ENCODE results near the gene GPANK1.

DNA sequence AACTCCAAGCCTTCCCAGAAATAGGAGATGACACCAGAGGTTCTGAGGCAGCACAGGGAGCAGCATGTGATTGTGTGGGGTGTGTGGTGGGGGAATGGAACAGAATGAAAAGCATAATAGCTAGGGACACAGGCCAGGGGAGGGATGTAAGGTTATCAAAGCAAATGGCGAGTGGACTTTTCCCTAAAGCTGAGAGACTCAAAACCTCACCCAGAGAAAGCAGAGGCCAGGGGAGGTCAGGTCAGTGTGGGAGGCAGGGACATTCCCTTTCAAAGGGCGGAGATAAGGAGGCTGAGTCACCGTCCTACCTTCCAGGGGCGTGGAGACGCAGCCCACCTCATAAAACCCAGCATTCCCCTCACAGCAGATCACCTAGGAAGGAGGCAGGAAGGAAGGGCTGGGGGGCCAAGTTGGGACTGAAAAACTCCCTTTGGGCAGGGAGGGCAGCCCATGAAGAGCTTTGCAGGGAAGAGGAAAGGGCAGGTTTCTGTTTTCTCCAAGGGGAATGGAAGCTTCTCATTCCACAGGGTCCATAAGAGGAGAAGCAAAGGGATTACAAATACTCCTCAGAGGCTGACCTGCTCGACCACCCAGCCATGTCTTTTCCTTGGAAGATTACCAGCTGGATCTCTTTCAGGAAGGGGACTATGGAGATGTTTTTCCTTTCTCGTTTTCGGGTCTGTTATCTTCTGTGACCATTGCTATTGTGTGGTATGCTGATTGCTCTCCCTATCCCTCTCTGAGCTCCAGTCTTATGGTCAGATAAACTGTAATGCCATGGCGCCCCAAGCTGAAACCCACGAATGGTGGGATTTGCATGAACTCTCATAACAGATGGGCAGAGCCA lies 25.7 kb upstream of the GPANK1 start:
- TF ChIP-seq ZNF785 (CRISPR knock-in tag; IDR thresholded peaks at IDR 0.05) (no peak), ZNF444 (CRISPR knock-in tag; IDR thresholded peaks at IDR 0.05) (no peak), KAT8 (IDR thresholded peaks at IDR 0.05; ENCODE audit: low read depth) (no peak), KLF6 (CRISPR knock-in tag; IDR thresholded peaks at IDR 0.05; ENCODE audit: borderline replicate concordance) (no peak; the same call in 1 of the 2 replicates), NFRKB (IDR thresholded peaks at IDR 0.05; ENCODE audit: low read depth) (peak; percentile 72), HMG20B (CRISPR knock-in tag; IDR thresholded peaks at IDR 0.05) (no peak), ELF4 (CRISPR knock-in tag; IDR thresholded peaks at IDR 0.05) (peak; percentile 89), POLR2AphosphoS5 (IDR thresholded peaks at IDR 0.05; ENCODE audit: control insufficient read depth, insufficient read depth, low read depth, low read length) (peak; percentile 79; the same call in 1 of the 2 replicates)
- TF ChIP-seq, protein P1, sequence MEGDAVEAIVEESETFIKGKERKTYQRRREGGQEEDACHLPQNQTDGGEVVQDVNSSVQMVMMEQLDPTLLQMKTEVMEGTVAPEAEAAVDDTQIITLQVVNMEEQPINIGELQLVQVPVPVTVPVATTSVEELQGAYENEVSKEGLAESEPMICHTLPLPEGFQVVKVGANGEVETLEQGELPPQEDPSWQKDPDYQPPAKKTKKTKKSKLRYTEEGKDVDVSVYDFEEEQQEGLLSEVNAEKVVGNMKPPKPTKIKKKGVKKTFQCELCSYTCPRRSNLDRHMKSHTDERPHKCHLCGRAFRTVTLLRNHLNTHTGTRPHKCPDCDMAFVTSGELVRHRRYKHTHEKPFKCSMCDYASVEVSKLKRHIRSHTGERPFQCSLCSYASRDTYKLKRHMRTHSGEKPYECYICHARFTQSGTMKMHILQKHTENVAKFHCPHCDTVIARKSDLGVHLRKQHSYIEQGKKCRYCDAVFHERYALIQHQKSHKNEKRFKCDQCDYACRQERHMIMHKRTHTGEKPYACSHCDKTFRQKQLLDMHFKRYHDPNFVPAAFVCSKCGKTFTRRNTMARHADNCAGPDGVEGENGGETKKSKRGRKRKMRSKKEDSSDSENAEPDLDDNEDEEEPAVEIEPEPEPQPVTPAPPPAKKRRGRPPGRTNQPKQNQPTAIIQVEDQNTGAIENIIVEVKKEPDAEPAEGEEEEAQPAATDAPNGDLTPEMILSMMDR (IDR thresholded peaks at IDR 0.05 in 2 of 3, conservative IDR thresholded peaks at IDR 0.05 in 1 of 3; ENCODE audit: insufficient read depth in 2 of 3, low read depth in 1 of 3, low read length in 3 of 3): no peak
